Prostate gland (tissue), 2 donors: Measurements from ENCODE around the gene CFAP300. TPM values are rescaled to one million over a fixed set of nuclear protein-coding genes. Genes with fewer than 3 reads are reported as not detected.

ENCODE experiments used
- DNase-seq: peaks from one replicate; pipeline ENCODE4 v3.0.0-alpha.2; 2019; ENCODE audit warnings: low spot score
- H3K27ac ChIP-seq, 2 donors: fragments of 200-600 bp; sonication (generic); 2 replicates each; pipeline ENCODE4 v1.5.1; 2017 to 2019
- H3K27me3 ChIP-seq: fragments of 200-600 bp; sonication (generic); replicated peaks from 2 replicates; pipeline ENCODE4 v1.5.1; 2019; ENCODE audit not compliant: insufficient read depth
- H3K36me3 ChIP-seq, 2 donors: fragments of 200-600 bp; sonication (generic); 1 replicate in 1 of 2; 2 replicates in 1 of 2; pipeline versions ENCODE4 v1.5.1 to v1.8.1; 2017 to 2019
- H3K4me1 ChIP-seq: fragments of 200-600 bp; sonication (generic); replicated peaks from 2 replicates; pipeline ENCODE4 v1.5.1; 2019
- H3K4me3 ChIP-seq, 2 donors: fragments of 200-600 bp; sonication (generic); 2 replicates each; pipeline ENCODE4 v1.5.1; 2017 to 2019
- H3K9me3 ChIP-seq: fragments of 200-600 bp; sonication (generic); 2 replicates; pipeline ENCODE4 v1.5.1; 2017
- CTCF ChIP-seq, 4 experiments: fragments of 200-600 bp in 2 of 4; fragments of 450-650 bp in 2 of 4; sonication (generic) in 2 of 4; IDR thresholded peaks; 1 replicate in 3 of 4; 2 replicates in 1 of 4; pipeline ENCODE4 v1.5.1; 2016 to 2019; ENCODE audit warnings: antibody characterized with exemption in 4 of 4, mild to moderate bottlenecking in 2 of 4, moderate library complexity in 2 of 4
- POLR2A ChIP-seq: fragments of 450-650 bp; IDR thresholded peaks from one replicate; pipeline ENCODE4 v1.6.1; 2016; ENCODE audit warnings: antibody characterized with exemption, mild to moderate bottlenecking
- POLR2AphosphoS5 ChIP-seq: sonication (generic); formaldehyde crosslinking; IDR thresholded peaks from one replicate; pipeline ENCODE4 v1.6.1; 2017; ENCODE audit warnings: antibody characterized with exemption
- WGBS: methylation state at CpG from one replicate; pipeline ENCODE4 v1.1.5; 2018; 5-methylcytosine and 5-hydroxymethylcytosine counted together
- intact Hi-C: fragments of 100-400 bp; cut with DNase I; formaldehyde crosslinking; loops from one replicate; pipeline ENCODE4 v1.14.2; 2022
- total RNA-seq, 2 donors: library from RNA; depleted of rRNA; stranded (reverse); fragments of >200 nt; gene quantifications; one replicate each; pipeline ENCODE4 v1.1.0, GENCODE V29; 2016

The CFAP300 gene
- total RNA-seq, 2 donors from 2014 or later: 4.0 to 24.0 TPM

- no peak overlapping the region for H3K4me3 ChIP-seq
- no peaks in the 10 kb centered on the region for H3K9me3 ChIP-seq
- H3K4me1 ChIP-seq: no peaks in the 10 kb centered on the region
- 100% methylated on average over 1 of the region's 1 CpG for WGBS
- no peaks in the 10 kb centered on the region for H3K36me3 ChIP-seq
- H3K27ac ChIP-seq: no peak overlapping the region
- TF ChIP-seq POLR2AphosphoS5: no peak
- no peak for TF ChIP-seq POLR2A
- TF ChIP-seq CTCF (IDR thresholded peaks at IDR 0.05): no peak
- H3K27me3 ChIP-seq: no peaks in the 10 kb centered on the region
- intact Hi-C loops: no loop called here
- no peak for DNase-seq
These were observed 24.5 kb downstream of the CFAP300 start for GRCh38 chr11:102071497-102072472.

GRCh38 chr11:102073253-102073652, 26.0 kb downstream of the CFAP300 start:
- H3K4me3 ChIP-seq: no peak overlapping the region
- no peak for DNase-seq
- TF ChIP-seq POLR2A (no peak), POLR2AphosphoS5 (no peak), CTCF (IDR thresholded peaks at IDR 0.05) (no peak)
- no peaks in the 10 kb centered on the region for H3K36me3 ChIP-seq
- no peaks in the 10 kb centered on the region for H3K27me3 ChIP-seq
- intact Hi-C loops: no loop called here
- no peaks in the 10 kb centered on the region for H3K9me3 ChIP-seq
- no peak overlapping the region for H3K27ac ChIP-seq
- WGBS: 100% methylated on average over 2 of the region's 2 CpGs
- H3K4me1 ChIP-seq: no peaks in the 10 kb centered on the region

- DNase-seq: no peak
- Histone ChIP-seq H3K27me3 (no peaks in the 10 kb centered on the region), H3K4me3 (no peak overlapping the region), H3K36me3 (no peaks in the 10 kb centered on the region), H3K9me3 (no peaks in the 10 kb centered on the region), H3K4me1 (no peaks in the 10 kb centered on the region), H3K27ac (no peak overlapping the region)
- intact Hi-C loops: no loop called here
- no peak for TF ChIP-seq POLR2A
- TF ChIP-seq POLR2AphosphoS5: no peak
- no peak for TF ChIP-seq CTCF (IDR thresholded peaks at IDR 0.05)
These were observed 32.4 kb downstream of the CFAP300 start for GRCh38 chr11:102079625-102080024.

- DNase-seq: no peak
- H3K4me1 ChIP-seq: no peaks in the 10 kb centered on the region
- TF ChIP-seq POLR2AphosphoS5: no peak
- TF ChIP-seq CTCF (IDR thresholded peaks at IDR 0.05): no peak
- TF ChIP-seq POLR2A: no peak
- H3K36me3 ChIP-seq: no peaks in the 10 kb centered on the region
- no peak overlapping the region for H3K4me3 ChIP-seq
- no peaks in the 10 kb centered on the region for H3K9me3 ChIP-seq
- intact Hi-C loops: no loop called here
- 75% methylated on average over 7 of the region's 7 CpGs for WGBS
- H3K27me3 ChIP-seq: no peaks in the 10 kb centered on the region
- no peak overlapping the region for H3K27ac ChIP-seq
These were observed 34.1 kb downstream of the CFAP300 start for GRCh38 chr11:102081313-102081712.
